Thymus (tissue), 11 donors: ENCODE measurements around the gene ARL16. TPM values are rescaled to one million over a fixed set of nuclear protein-coding genes. Genes with fewer than 3 reads are reported as not detected.

Experiments used
- DNase-seq, 9 donors: peaks; one replicate each; pipeline ENCODE4 v3.0.0-alpha.2; 2013; ENCODE audit warnings: low spot score in 9 of 9, low read depth in 6 of 9, missing footprints in 1 of 9
- H3K27ac ChIP-seq, 2 donors: one replicate each; pipeline ENCODE4 v1.5.1; 2013; ENCODE audit warnings: control low read depth in 1 of 2, low read depth in 1 of 2, low read length in 1 of 2, mild to moderate bottlenecking in 1 of 2, moderate library complexity in 1 of 2
- H3K27me3 ChIP-seq, 2 donors: one replicate each; pipeline ENCODE4 v1.5.1; 2013; ENCODE audit warnings: low read length in 1 of 2; ENCODE audit not compliant: control insufficient read depth in 2 of 2, insufficient read depth in 1 of 2
- H3K36me3 ChIP-seq, 2 donors: one replicate each; pipeline ENCODE4 v1.5.1; 2013; ENCODE audit warnings: low read length in 1 of 2, mild to moderate bottlenecking in 1 of 2, moderate library complexity in 1 of 2; ENCODE audit not compliant: control insufficient read depth in 2 of 2, insufficient read depth in 2 of 2
- H3K4me1 ChIP-seq, 2 donors: one replicate each; pipeline ENCODE4 v1.5.1; 2013; ENCODE audit warnings: low read length in 2 of 2; ENCODE audit not compliant: control insufficient read depth in 2 of 2, insufficient read depth in 2 of 2
- H3K4me3 ChIP-seq, 2 donors: one replicate each; pipeline ENCODE4 v1.5.1; 2013; ENCODE audit warnings: low read length in 2 of 2, control low read depth in 1 of 2, mild to moderate bottlenecking in 1 of 2
- H3K9me3 ChIP-seq, 2 donors: one replicate each; pipeline ENCODE4 v1.5.1; 2013; ENCODE audit warnings: low read length in 1 of 2, mild to moderate bottlenecking in 1 of 2; ENCODE audit not compliant: control insufficient read depth in 2 of 2, insufficient read depth in 1 of 2
- WGBS: extraction: QIAGEN DNeasy Blood & Tissue Kit; methylation state at CpG from one replicate; pipeline ENCODE4 v1.1.7; 2013; 5-methylcytosine and 5-hydroxymethylcytosine counted together
- polyA plus RNA-seq: library from polyadenylated mRNA; stranded (reverse); fragments of 200-250 nt; gene quantifications from one replicate; pipeline ENCODE4 v1.2.3, GENCODE V29; 2013
- total RNA-seq: library from RNA; stranded (reverse); fragments of 120-200 nt; gene quantifications from one replicate; pipeline ENCODE4 v1.2.4, GENCODE V29; 2013
- donor health status: healthy.

Gene ARL16
- total and polyA plus RNA-seq, 2 donors, result 23.0 to 129 TPM

GRCh38 chr17:81707725-81708646 lies 24.4 kb upstream of the ARL16 start:
- peaks cover 5 to 21% of the 10 kb centered on the region in 2 donors for H3K27me3 ChIP-seq
- DNase-seq, result no peak
- no peak overlapping the region for H3K4me3 ChIP-seq
- H3K9me3 ChIP-seq, result no peaks in the 10 kb centered on the region
- H3K4me1 ChIP-seq, result peaks cover 18 to 36% of the 10 kb centered on the region in 2 donors
- 97% methylated on average over 25 of the region's 25 CpGs for WGBS
- H3K27ac ChIP-seq, result no peak overlapping the region
- H3K36me3 ChIP-seq, result peaks cover 32 to 36% of the 10 kb centered on the region in 2 donors

GRCh38 chr17:81706757-81707624 lies 23.4 kb upstream of the ARL16 start:
- Histone ChIP-seq H3K27me3 (peaks cover 5 to 21% of the 10 kb centered on the region in 2 donors), H3K4me3 (no peak overlapping the region), H3K36me3 (peaks cover 32 to 36% of the 10 kb centered on the region in 2 donors), H3K27ac (no peak overlapping the region), H3K9me3 (no peaks in the 10 kb centered on the region), H3K4me1 (peaks cover 17 to 39% of the 10 kb centered on the region in 2 donors)
- no peak for DNase-seq
- whole genome bisulfite sequencing, result 98% methylated on average over 54 of the region's 54 CpGs

GRCh38 chr17:81706232-81706611 lies 22.6 kb upstream of the ARL16 start:
- no peak for DNase-seq
- Histone ChIP-seq H3K36me3 (peaks cover 39 to 42% of the 10 kb centered on the region in 2 donors), H3K9me3 (no peaks in the 10 kb centered on the region), H3K4me3 (no peak overlapping the region), H3K27ac (no peak overlapping the region), H3K4me1 (peaks cover 21 to 40% of the 10 kb centered on the region in 2 donors), H3K27me3 (peaks cover 5 to 15% of the 10 kb centered on the region in 2 donors)
- WGBS, result 98% methylated on average over 17 of the region's 17 CpGs

GRCh38 chr17:81705518-81706231 lies 22.1 kb upstream of the ARL16 start:
- Histone ChIP-seq H3K4me1 (peaks cover 18 to 38% of the 10 kb centered on the region in 2 donors), H3K27ac (no peak overlapping the region), H3K9me3 (no peaks in the 10 kb centered on the region), H3K4me3 (no peak overlapping the region), H3K27me3 (peaks cover 4 to 10% of the 10 kb centered on the region in 2 donors), H3K36me3 (peaks cover 44 to 48% of the 10 kb centered on the region in 2 donors)
- DNase-seq, result no peak
- 97% methylated on average over 30 of the region's 30 CpGs for WGBS

GRCh38 chr17:81703747-81704654 lies 20.4 kb upstream of the ARL16 start:
- H3K9me3 ChIP-seq, result no peaks in the 10 kb centered on the region
- H3K27me3 ChIP-seq, result no peaks in the 10 kb centered on the region
- 38% methylated on average over 27 of the region's 27 CpGs for WGBS
- peak overlapping the region; percentile 92 to 96 for H3K4me3 ChIP-seq
- peaks cover 18 to 30% of the 10 kb centered on the region in 2 donors for H3K4me1 ChIP-seq
- peak overlapping the region in 1 of 2 donors; percentile 80 for H3K27ac ChIP-seq
- peak in 1 of 9 donors; percentile 29 for DNase-seq
- peaks cover 55 to 60% of the 10 kb centered on the region in 2 donors for H3K36me3 ChIP-seq

GRCh38 chr17:81702934-81703746 lies 19.5 kb upstream of the ARL16 start, which contains the start of gene MRPL12:
TSS of gene MRPL12 (plus strand) at chr17:81703367. CDS start at chr17:81703502, 135 bp downstream.
- Histone ChIP-seq H3K27me3 (no peaks in the 10 kb centered on the region), H3K4me1 (peaks cover 18 to 30% of the 10 kb centered on the region in 2 donors), H3K9me3 (no peaks in the 10 kb centered on the region), H3K36me3 (peaks cover 58 to 65% of the 10 kb centered on the region in 2 donors), H3K4me3 (peak within 1 kb of the TSS; percentile 92 to 96), H3K27ac (peak within 1 kb of the TSS; percentile 92 to 94)
- under 1% methylated on average over 102 of the region's 102 CpGs for WGBS
- DNase-seq, result peak; percentile 79 to 95 (median 91)

GRCh38 chr17:81701288-81702071 lies 17.9 kb upstream of the ARL16 start:
- H3K4me3 ChIP-seq, result peak overlapping the region; percentile 92 to 96
- 89% methylated on average over 23 of the region's 23 CpGs for WGBS
- no peak for DNase-seq
- H3K4me1 ChIP-seq, result peaks cover 18 to 30% of the 10 kb centered on the region in 2 donors
- no peak overlapping the region for H3K27ac ChIP-seq
- no peaks in the 10 kb centered on the region for H3K27me3 ChIP-seq
- peaks cover 60 to 67% of the 10 kb centered on the region in 2 donors for H3K36me3 ChIP-seq
- no peaks in the 10 kb centered on the region for H3K9me3 ChIP-seq
